ENCODE data around the gene PTPN9.

Gene PTPN9

DNA sequence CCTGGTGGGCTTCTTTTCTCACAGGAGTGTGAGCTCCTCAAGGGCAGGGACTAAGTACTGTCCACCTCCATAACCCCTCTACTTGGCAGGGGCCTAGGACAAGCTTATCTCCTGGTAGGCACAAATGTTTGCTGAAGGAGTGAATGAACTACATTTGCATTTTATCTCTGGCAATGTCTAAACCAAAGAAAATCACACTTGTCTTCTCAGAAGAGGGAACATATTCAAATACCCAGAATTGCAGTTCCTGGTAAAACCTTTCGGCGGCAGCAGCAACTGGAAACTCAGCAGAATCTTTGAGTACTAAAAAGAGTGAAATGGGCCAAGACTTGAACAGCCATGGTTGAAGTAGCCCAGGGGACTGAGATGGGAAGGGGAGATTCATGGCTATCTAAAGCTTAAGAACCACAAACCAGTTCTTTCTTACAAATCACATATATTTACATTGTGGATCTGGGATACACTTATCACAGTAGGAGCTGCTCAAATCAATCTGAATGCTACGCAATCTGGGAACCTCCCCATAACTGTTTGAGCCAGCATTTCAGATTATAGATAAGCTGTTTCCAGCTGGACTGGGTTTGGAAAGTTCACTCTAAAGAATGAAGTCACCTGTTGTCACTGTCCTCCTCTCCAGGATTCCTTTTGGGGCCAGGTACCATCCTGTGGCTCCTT is 18.7 kb upstream of the PTPN9 start:
- TF ChIP-seq, protein P1, sequence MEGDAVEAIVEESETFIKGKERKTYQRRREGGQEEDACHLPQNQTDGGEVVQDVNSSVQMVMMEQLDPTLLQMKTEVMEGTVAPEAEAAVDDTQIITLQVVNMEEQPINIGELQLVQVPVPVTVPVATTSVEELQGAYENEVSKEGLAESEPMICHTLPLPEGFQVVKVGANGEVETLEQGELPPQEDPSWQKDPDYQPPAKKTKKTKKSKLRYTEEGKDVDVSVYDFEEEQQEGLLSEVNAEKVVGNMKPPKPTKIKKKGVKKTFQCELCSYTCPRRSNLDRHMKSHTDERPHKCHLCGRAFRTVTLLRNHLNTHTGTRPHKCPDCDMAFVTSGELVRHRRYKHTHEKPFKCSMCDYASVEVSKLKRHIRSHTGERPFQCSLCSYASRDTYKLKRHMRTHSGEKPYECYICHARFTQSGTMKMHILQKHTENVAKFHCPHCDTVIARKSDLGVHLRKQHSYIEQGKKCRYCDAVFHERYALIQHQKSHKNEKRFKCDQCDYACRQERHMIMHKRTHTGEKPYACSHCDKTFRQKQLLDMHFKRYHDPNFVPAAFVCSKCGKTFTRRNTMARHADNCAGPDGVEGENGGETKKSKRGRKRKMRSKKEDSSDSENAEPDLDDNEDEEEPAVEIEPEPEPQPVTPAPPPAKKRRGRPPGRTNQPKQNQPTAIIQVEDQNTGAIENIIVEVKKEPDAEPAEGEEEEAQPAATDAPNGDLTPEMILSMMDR (IDR thresholded peaks at IDR 0.05; ENCODE audit: insufficient read depth, low read length, poor library complexity, severe bottlenecking) = peak; percentile 44
- no peaks in the 10 kb centered on the region for H3K27me3 ChIP-seq (replicated peaks; ENCODE audit: control insufficient read depth, insufficient read depth, low read length)
- H3K4me3 ChIP-seq (replicated peaks; ENCODE audit: low read depth, low read length) = no peak overlapping the region
- peaks cover 17% of the 10 kb centered on the region for H3K36me3 ChIP-seq (ENCODE audit: control insufficient read depth, insufficient read depth, low read length)
- no peak for DNase-seq (ENCODE audit: extremely low read depth, insufficient read length)

DNA sequence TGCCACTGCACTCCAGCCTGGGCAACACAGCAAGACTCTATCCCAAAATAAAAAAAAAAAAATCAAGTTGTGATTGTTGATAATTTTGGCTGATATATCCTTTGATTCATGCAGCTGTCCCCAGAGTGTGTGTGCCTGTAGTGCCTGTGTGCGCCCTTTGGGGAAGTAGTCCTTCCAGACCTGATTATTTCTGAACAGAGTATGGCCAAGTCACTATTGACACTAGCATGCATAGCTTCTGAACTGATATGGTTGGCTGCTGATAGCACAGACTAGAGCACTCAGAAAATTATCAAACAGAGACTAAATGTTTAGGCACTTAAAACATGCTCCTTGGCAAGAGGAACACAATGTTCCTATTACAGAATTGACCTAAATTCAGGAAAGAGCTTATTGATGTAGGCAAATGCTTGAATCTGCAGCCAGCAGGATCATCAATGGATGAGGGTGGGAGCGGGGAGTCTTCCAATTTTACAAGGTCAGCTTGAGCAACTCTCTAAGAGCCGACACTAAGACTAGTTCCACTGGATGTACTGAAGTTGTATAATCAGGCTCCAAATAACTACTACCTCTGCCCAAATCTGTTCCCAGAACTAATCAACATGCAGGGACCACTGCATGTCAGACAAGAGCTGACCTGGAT is 17.7 kb upstream of the PTPN9 start:
- Histone ChIP-seq H3K36me3 (ENCODE audit: control insufficient read depth, insufficient read depth, low read length) (peaks cover 17% of the 10 kb centered on the region), H3K27me3 (replicated peaks; ENCODE audit: control insufficient read depth, insufficient read depth, low read length) (no peaks in the 10 kb centered on the region), H3K4me3 (replicated peaks; ENCODE audit: low read depth, low read length) (no peak overlapping the region)
- TF ChIP-seq, protein P1 (IDR thresholded peaks at IDR 0.05; ENCODE audit: insufficient read depth, low read length, poor library complexity, severe bottlenecking) = no peak
- DNase-seq (ENCODE audit: extremely low read depth, insufficient read length) = no peak

DNA sequence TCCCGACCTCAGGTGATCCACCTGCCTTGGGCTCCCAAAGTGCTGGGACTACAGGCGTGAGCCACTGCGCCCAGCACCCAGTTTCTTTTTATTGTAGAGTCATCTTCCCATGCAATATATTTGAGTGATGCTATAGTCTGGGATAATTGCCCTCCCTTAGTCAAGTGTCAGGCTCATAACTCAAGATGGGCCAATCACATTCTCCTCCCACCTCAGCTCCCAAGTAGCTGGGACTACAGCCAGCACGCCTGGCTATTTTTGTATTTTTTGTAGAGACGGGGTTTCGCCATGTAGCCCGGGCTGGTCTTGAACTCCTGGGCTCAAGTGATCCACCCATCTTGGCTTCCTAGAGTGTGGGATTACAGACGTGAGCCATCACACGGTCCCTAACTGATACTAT is 15.2 kb upstream of the PTPN9 start:
- no peak overlapping the region for H3K4me3 ChIP-seq (replicated peaks; ENCODE audit: low read depth, low read length)
- DNase-seq (ENCODE audit: extremely low read depth, insufficient read length) = no peak
- TF ChIP-seq, protein P1 (IDR thresholded peaks at IDR 0.05; ENCODE audit: insufficient read depth, low read length, poor library complexity, severe bottlenecking) = no peak
- no peaks in the 10 kb centered on the region for H3K27me3 ChIP-seq (replicated peaks; ENCODE audit: control insufficient read depth, insufficient read depth, low read length)
- H3K36me3 ChIP-seq (ENCODE audit: control insufficient read depth, insufficient read depth, low read length) = peaks cover 12% of the 10 kb centered on the region

DNA sequence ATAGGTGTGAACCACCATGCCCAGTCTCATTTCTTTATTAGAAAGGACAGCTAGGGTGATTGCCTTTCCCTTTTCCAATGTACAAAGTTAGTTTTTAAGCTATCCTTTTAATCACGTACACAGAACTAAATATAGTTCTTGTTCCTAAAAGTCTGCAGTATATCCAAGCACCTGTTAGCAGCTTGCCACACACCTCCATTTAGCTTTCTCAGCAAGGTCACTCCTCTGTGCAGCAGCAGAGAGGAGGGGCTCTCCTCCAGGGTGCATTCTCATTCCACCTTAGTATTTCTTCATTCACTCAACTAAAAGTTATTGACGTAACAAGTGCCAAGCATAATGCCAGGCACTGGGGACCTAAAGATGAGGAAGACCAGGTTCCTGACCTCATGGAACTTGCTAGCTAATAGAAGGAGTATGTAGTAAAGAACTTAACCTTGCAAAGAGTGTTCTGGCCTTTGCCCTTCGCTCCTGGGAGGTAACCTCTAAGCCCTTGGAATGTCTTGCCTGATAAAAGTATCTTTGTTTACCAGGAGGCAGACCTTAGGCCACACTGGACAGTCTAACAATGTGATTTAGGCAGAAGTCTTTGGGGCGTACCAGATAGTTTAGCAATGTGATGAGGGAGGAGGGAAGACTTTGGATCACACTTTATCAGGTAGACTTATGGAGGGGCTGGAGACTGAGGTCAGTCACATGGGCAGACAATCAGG is 12.7 kb upstream of the PTPN9 start:
- no peak for DNase-seq (ENCODE audit: extremely low read depth, insufficient read length)
- no peaks in the 10 kb centered on the region for H3K27me3 ChIP-seq (replicated peaks; ENCODE audit: control insufficient read depth, insufficient read depth, low read length)
- no peak overlapping the region for H3K4me3 ChIP-seq (replicated peaks; ENCODE audit: low read depth, low read length)
- peaks cover 4% of the 10 kb centered on the region for H3K36me3 ChIP-seq (ENCODE audit: control insufficient read depth, insufficient read depth, low read length)
- TF ChIP-seq, protein P1 (IDR thresholded peaks at IDR 0.05; ENCODE audit: insufficient read depth, low read length, poor library complexity, severe bottlenecking) = no peak

DNA sequence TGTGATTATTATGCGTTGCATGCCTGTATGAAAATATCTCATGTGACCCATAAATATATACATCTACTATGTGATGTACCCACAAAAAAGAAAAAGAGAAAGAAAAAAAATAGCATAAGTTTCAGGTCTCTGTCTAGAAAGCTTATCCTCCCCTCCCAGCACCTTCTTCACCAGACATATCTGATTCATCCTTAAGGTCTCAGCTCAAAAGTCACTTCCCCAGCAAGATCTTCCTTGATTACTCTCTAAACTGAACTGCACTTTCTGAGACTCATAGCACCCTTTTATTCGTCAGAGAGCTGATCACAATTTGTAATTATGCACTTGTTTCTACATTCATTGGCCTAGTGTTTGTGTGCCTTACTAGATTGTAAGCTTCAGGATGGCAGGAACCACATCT is 11.1 kb upstream of the PTPN9 start:
- Histone ChIP-seq H3K4me3 (replicated peaks; ENCODE audit: low read depth, low read length) (no peak overlapping the region), H3K36me3 (ENCODE audit: control insufficient read depth, insufficient read depth, low read length) (no peaks in the 10 kb centered on the region; the same call in 1 of the 2 replicates), H3K27me3 (replicated peaks; ENCODE audit: control insufficient read depth, insufficient read depth, low read length) (no peaks in the 10 kb centered on the region)
- TF ChIP-seq, protein P1 (IDR thresholded peaks at IDR 0.05; ENCODE audit: insufficient read depth, low read length, poor library complexity, severe bottlenecking) = no peak
- no peak for DNase-seq (ENCODE audit: extremely low read depth, insufficient read length)
